Motor neuron (in vitro differentiated cells): Measurements from ENCODE around the gene MX1. TPM values are rescaled to one million over a fixed set of nuclear protein-coding genes. Genes with fewer than 3 reads are reported as not detected.
A peak's percentile ranks its signal among the peaks of the same experiment; 100 is the strongest.

Source experiments
- ATAC-seq, 8 experiments: fragments of 200-7000 bp; cut with Tn5 transposase; replicated peaks in 6 of 8; 2 replicates each; pipeline ENCODE4 v1.8.0; 2021; ENCODE audit warnings: mild to moderate bottlenecking in 8 of 8, moderate library complexity in 8 of 8
- H3K27ac ChIP-seq, 2 donors: fragments of 250-450 bp; sonication (Bioruptor Pico); 2 replicates each; pipeline ENCODE4 v1.9.0; 2021; ENCODE audit warnings: antibody characterized with exemption in 2 of 2, mild to moderate bottlenecking in 2 of 2, moderate library complexity in 1 of 2
- H3K4me1 ChIP-seq, 2 donors: fragments of 250-450 bp; sonication (Bioruptor Pico); replicated peaks in 1 of 2; 2 replicates each; pipeline ENCODE4 v1.6.1; 2021; ENCODE audit warnings: antibody characterized with exemption in 2 of 2, mild to moderate bottlenecking in 2 of 2, moderate library complexity in 1 of 2
- H3K4me3 ChIP-seq, 5 donors: fragments of 250-450 bp; sonication (Bioruptor Pico); 2 replicates each; pipeline ENCODE4 v1.9.0; 2021; ENCODE audit warnings: antibody characterized with exemption in 5 of 5, mild to moderate bottlenecking in 5 of 5, moderate library complexity in 4 of 5
- WGBS, 10 experiments: fragments of 450-650 bp; shearing (Covaris generic); methylation state at CpG; one replicate each; pipeline ENCODE4 v1.0.0; 2022; 5-methylcytosine and 5-hydroxymethylcytosine counted together
- in situ Hi-C, 9 experiments: fragments of 400-800 bp; cut with MboI; loops; one replicate each; pipeline ENCODE4 v1.15.0; 2021; ENCODE audit warnings: low sequenced_read_pairs in 9 of 9, low pct_unique_long_range_greater_than_20kb in 2 of 9; ENCODE audit not compliant: unreplicated experiment in 9 of 9
- total RNA-seq, 8 experiments: library from RNA; unstranded; fragments of 300-600 nt; gene quantifications; 2 replicates each; pipeline versions ENCODE4 v1.2.3 to v1.2.4, GENCODE V29; 2022

MX1 gene
- total RNA-seq, 8 experiments from 2014 or later = 0.49 to 162 (median 2.5) TPM

DNA sequence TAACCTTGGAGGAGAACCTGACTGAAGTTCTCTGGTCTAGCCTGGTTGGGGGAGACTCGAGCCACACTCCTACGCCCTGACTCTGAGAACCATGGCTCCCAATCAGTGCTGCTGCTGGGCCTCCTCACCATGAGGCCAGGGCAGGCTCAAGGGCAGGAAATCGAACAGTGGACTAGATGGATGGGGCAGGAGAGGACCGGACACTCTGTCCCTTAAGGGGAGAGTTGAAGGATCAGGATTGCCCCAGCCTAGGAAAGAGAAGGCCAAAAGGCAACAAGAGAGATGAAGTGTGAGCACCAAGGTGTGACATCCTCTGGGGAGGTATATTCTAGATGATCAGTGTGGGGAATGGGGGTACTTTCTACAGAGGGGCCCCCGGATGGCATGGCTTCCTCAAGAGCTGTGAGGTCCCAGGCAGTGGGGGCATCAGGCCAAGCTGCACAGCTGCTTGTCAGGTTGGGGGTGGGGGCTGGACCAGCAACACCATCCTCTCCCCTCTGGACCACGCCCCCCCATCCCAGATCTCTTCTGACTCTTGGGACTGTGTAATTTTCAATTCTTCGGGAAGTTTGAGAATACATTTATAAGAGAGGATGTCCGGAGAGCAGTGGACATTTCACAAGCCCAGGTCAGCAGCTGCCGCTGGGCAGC, 34.0 kb downstream of the MX1 start:
- no peak overlapping the region for H3K4me3 ChIP-seq
- ATAC-seq = peak in 2 of 8 experiments; percentile 6 to 17
- in situ Hi-C loops = loop anchor here in 1 of 9 experiments (25.0 kb wide), 1 partner anchor 173 kb away; no protein-coding TSS in a partner anchor
- no peaks in the 10 kb centered on the region for H3K4me1 ChIP-seq
- WGBS, 10 experiments = 60 to 100% (median 80%) methylated on average over 1 to 3 of the region's 9 CpGs; no CpG with 5 or more reads in 5 of the 10 experiments
- no peak overlapping the region for H3K27ac ChIP-seq

- ATAC-seq = peak; percentile 84 to 100 (median 90)
- Histone ChIP-seq H3K4me3 (no peak overlapping the region), H3K27ac (no peak overlapping the region), H3K4me1 (no peaks in the 10 kb centered on the region)
- in situ Hi-C loops = loop anchor here in 1 of 9 experiments (25.0 kb wide), 1 partner anchor 174 kb away; no protein-coding TSS in a partner anchor
- WGBS, 10 experiments = 0 to 75% (median 37%) methylated on average over 1 to 7 of the region's 17 CpGs; no CpG with 5 or more reads in 1 of the 10 experiments
Observed at GRCh38 chr21:41460578-41461527, 34.8 kb downstream of the MX1 start.

- 0 to 85% (median 75%) methylated on average over 1 to 3 of the region's 4 CpGs; no CpG with 5 or more reads in 3 of the 10 experiments for WGBS, 10 experiments
- Histone ChIP-seq H3K4me3 (no peak overlapping the region), H3K27ac (no peak overlapping the region), H3K4me1 (no peaks in the 10 kb centered on the region)
- in situ Hi-C loops = loop anchor here in 1 of 9 experiments (25.0 kb wide), 1 partner anchor 178 kb away; no protein-coding TSS in a partner anchor
- no peak for ATAC-seq
Observed at GRCh38 chr21:41465176-41465781, 39.2 kb downstream of the MX1 start.

GRCh38 chr21:41466024-41466820, 40.2 kb downstream of the MX1 start:
- H3K4me1 ChIP-seq = no peaks in the 10 kb centered on the region
- ATAC-seq = peak in 1 of 8 experiments; percentile 21
- H3K4me3 ChIP-seq = no peak overlapping the region
- WGBS, 10 experiments = 61 to 100% (median 83%) methylated on average over 1 to 16 of the region's 23 CpGs; no CpG with 5 or more reads in 1 of the 10 experiments
- in situ Hi-C loops = loop anchor here in 1 of 9 experiments (25.0 kb wide), 1 partner anchor 179 kb away; no protein-coding TSS in a partner anchor
- no peak overlapping the region for H3K27ac ChIP-seq

DNA sequence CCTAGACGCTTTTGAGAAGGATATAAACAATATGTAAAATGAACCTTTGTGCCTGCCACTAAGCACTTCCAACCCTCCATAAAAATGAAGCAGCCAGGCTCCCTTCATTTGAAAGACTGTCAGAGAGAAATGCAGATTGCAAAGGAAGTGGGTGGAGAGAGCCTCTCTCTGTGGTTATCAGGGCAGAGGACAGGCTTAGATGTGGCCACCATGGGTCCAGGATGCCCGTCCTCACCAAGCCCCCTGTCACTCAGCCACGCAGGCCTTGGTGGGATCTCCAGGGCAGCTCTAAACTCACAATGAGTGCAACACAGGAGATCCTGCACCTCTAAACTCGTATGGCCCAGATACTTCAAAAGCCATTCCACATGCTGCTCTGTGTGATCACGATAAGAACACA, 44.0 kb downstream of the MX1 start:
- H3K27ac ChIP-seq = no peak overlapping the region
- no peaks in the 10 kb centered on the region for H3K4me1 ChIP-seq
- in situ Hi-C loops = loop anchor here in 1 of 9 experiments (25.0 kb wide), 1 partner anchor 183 kb away; no protein-coding TSS in a partner anchor
- 0 to 83% (median 43%) methylated on average over 1 to 3 of the region's 5 CpGs; no CpG with 5 or more reads in 4 of the 10 experiments for WGBS, 10 experiments
- peak in 2 of 8 experiments; percentile 30 to 37 for ATAC-seq
- no peak overlapping the region for H3K4me3 ChIP-seq

- H3K27ac ChIP-seq = no peak overlapping the region
- peak in 3 of 8 experiments; percentile 43 to 62 (median 44) for ATAC-seq
- in situ Hi-C loops = loop anchor here in 1 of 9 experiments (25.0 kb wide), 1 partner anchor 186 kb away; no protein-coding TSS in a partner anchor
- WGBS, 10 experiments = 40 to 87% (median 78%) methylated on average over 1 to 10 of the region's 33 CpGs; no CpG with 5 or more reads in 7 of the 10 experiments
- peaks cover 0 to 7% of the 10 kb centered on the region in 2 donors for H3K4me1 ChIP-seq
- H3K4me3 ChIP-seq = no peak overlapping the region
Observed at GRCh38 chr21:41472753-41473548, 46.9 kb downstream of the MX1 start.

- Histone ChIP-seq H3K4me3 (no peak overlapping the region), H3K27ac (no peak overlapping the region), H3K4me1 (peaks cover 0 to 9% of the 10 kb centered on the region in 2 donors)
- ATAC-seq = no peak
- 76 to 100% (median 92%) methylated on average over 1 to 9 of the region's 15 CpGs; no CpG with 5 or more reads in 6 of the 10 experiments for WGBS, 10 experiments
- in situ Hi-C loops = no loop called here
Observed at GRCh38 chr21:41475714-41476420, 49.8 kb downstream of the MX1 start.

GRCh38 chr21:41477641-41478318, 51.7 kb downstream of the MX1 start:
- in situ Hi-C loops = no loop called here
- Histone ChIP-seq H3K27ac (no peak overlapping the region), H3K4me1 (peaks cover 0 to 14% of the 10 kb centered on the region in 2 donors), H3K4me3 (no peak overlapping the region)
- peak in 5 of 8 experiments; percentile 30 to 47 (median 33) for ATAC-seq
- 0 to 47% (median 10%) methylated on average over 1 to 7 of the region's 15 CpGs; no CpG with 5 or more reads in 2 of the 10 experiments for WGBS, 10 experiments

DNA sequence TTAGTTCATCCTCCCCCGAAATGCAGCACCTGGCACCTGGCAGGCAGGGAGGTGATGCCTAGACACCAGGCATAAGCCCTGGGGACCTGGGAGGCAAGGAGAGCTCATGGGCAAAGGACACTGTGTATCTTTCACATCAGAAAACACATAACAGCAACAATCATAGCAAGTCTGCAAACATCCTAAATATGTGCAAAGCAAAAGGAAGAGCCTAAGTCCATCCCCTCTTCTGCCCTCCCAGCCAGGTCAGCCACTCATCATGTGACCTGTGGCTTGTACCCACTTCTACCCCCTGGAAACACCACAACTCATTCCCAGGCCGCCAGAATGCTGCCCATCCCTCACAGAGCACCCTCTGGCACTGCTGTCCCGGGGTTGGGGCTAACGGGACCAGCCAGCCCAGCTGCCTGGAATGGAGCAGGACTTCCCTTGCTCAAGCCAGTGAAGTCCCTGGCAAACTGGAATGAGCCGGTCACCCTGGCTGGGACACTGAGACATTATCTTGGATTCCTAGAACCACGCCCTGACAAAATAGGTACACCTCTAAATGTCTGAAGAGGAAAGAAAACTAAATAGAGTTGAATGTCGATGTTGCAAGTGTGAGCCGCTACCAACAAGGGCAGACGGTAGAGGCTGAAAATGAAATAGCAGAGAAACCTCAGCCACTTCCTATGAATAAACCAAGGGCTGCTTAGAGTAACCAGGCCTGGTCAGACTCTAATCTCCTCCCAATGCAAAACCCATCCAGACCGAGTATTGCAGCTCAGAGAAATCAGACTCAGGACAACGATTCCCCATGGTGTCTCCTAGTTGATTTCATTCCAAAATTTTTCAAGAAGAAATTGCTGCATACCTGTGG, 52.5 kb downstream of the MX1 start:
- WGBS, 10 experiments = 38 to 88% (median 69%) methylated on average over 1 to 8 of the region's 11 CpGs; no CpG with 5 or more reads in 1 of the 10 experiments
- Histone ChIP-seq H3K4me1 (peaks cover 0 to 14% of the 10 kb centered on the region in 2 donors), H3K27ac (no peak overlapping the region), H3K4me3 (no peak overlapping the region)
- in situ Hi-C loops = no loop called here
- no peak for ATAC-seq

DNA sequence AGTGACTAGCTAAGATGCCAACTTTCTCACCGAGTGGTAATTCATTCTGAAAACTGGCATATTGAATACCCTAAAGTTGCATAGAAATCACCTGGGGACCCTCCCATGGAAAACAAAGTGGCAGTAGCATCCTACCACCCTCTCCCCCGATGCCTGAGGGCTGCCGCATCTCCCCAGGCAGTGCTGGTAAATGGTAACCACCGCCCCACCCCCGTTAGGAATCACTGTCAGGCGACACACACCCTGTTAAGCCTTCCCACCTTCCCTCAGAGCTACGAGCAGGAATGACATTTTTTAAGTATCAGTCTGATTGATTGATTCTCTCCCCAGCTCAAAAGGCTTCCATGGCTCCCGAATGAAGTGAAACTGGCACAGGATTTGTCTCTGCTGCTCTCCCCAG, 53.6 kb downstream of the MX1 start:
- in situ Hi-C loops = no loop called here
- WGBS, 10 experiments = 27 to 100% (median 67%) methylated on average over 1 to 3 of the region's 8 CpGs; no CpG with 5 or more reads in 3 of the 10 experiments
- H3K4me3 ChIP-seq = no peak overlapping the region
- H3K4me1 ChIP-seq = peaks cover 4 to 17% of the 10 kb centered on the region in 2 donors
- no peak overlapping the region for H3K27ac ChIP-seq
- ATAC-seq = peak in 1 of 8 experiments; percentile 45
